ENCODE results near the gene EPB41L5.
"Not testable (repeated sequence)": the region's sequence is repeated elsewhere in the genome, so short reads cannot be mapped to it uniquely, and the experiment has no call there.

The EPB41L5 gene

GRCh38 chr2:120012771-120013596 is at the start of gene EPB41L5:
TSS of gene EPB41L5 (plus strand) at chr2:120013077. CDS start at chr2:120019085, 6,008 bp downstream.
- DNase-seq = peak; percentile 32

GRCh38 chr2:119981896-119982295 is 31.0 kb upstream of the EPB41L5 start:
- DNase-seq = no peak

GRCh38 chr2:119982506-119982905 is 30.4 kb upstream of the EPB41L5 start:
- DNase-seq = no peak

GRCh38 chr2:119983108-119983507 is 29.8 kb upstream of the EPB41L5 start:
- no peak for DNase-seq

- no peak for DNase-seq
These were observed 16.7 kb upstream of the EPB41L5 start for GRCh38 chr2:119996148-119996547.

- not testable (repeated sequence) for DNase-seq
These were observed 15.7 kb upstream of the EPB41L5 start for GRCh38 chr2:119996896-119997891.

- DNase-seq = no peak
These were observed 11.4 kb upstream of the EPB41L5 start for GRCh38 chr2:120001471-120001870.

GRCh38 chr2:120004254-120004653 is 8.6 kb upstream of the EPB41L5 start:
- no peak for DNase-seq

- no peak for DNase-seq
These were observed 6.9 kb upstream of the EPB41L5 start for GRCh38 chr2:120005834-120006521.

- DNase-seq = no peak
These were observed 5.0 kb upstream of the EPB41L5 start for GRCh38 chr2:120007851-120008250.

GRCh38 chr2:120012363-120012762 is 514 bp upstream of the EPB41L5 start:
- no peak for DNase-seq

- no peak for DNase-seq
These were observed 833 bp downstream of the EPB41L5 start for GRCh38 chr2:120013597-120014223.

GRCh38 chr2:120014226-120014980 is 1.5 kb downstream of the EPB41L5 start:
- DNase-seq = no peak

- no peak for DNase-seq
These were observed 3.9 kb downstream of the EPB41L5 start for GRCh38 chr2:120016800-120017199.

- no peak for DNase-seq
These were observed 4.3 kb downstream of the EPB41L5 start for GRCh38 chr2:120017201-120017600.

GRCh38 chr2:120018549-120018948 is 5.7 kb downstream of the EPB41L5 start:
- DNase-seq = no peak

- DNase-seq = no peak
These were observed 7.7 kb downstream of the EPB41L5 start for GRCh38 chr2:120020554-120020953.

- not testable (repeated sequence) for DNase-seq
These were observed 9.6 kb downstream of the EPB41L5 start for GRCh38 chr2:120022505-120022904.

- DNase-seq = no peak
These were observed 14.0 kb downstream of the EPB41L5 start for GRCh38 chr2:120026890-120027289.

GRCh38 chr2:120028795-120029194 is 15.9 kb downstream of the EPB41L5 start:
- DNase-seq = no peak
